ENCODE data around the gene MARCHF3.

GRCh38 chr5:127027539-127027938 is 2.8 kb downstream of the MARCHF3 start:
- TF ChIP-seq, protein P1, sequence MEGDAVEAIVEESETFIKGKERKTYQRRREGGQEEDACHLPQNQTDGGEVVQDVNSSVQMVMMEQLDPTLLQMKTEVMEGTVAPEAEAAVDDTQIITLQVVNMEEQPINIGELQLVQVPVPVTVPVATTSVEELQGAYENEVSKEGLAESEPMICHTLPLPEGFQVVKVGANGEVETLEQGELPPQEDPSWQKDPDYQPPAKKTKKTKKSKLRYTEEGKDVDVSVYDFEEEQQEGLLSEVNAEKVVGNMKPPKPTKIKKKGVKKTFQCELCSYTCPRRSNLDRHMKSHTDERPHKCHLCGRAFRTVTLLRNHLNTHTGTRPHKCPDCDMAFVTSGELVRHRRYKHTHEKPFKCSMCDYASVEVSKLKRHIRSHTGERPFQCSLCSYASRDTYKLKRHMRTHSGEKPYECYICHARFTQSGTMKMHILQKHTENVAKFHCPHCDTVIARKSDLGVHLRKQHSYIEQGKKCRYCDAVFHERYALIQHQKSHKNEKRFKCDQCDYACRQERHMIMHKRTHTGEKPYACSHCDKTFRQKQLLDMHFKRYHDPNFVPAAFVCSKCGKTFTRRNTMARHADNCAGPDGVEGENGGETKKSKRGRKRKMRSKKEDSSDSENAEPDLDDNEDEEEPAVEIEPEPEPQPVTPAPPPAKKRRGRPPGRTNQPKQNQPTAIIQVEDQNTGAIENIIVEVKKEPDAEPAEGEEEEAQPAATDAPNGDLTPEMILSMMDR (IDR thresholded peaks at IDR 0.05), result no peak
- no peak for TF ChIP-seq POLR2A (IDR thresholded peaks at IDR 0.05)

All from right lobe of liver (tissue), 4 donors.